NOMO-1 treated with DMSO at 0.1 percent for 48 hours (cell line): ENCODE measurements around the gene KIAA0232.
"Not testable (repeated sequence)": the region's sequence is repeated elsewhere in the genome, so short reads cannot be mapped to it uniquely, and the experiment has no call there.

ENCODE experiments used
- DNase-seq: peaks from one replicate; lab custom pipeline; 2025; ENCODE audit not compliant: unreplicated experiment; lab: John Stamatoyannopoulos, UW

Gene KIAA0232

GRCh38 chr4:6878451-6879059 lies 96.0 kb downstream of the KIAA0232 start:
- no peak for DNase-seq

GRCh38 chr4:6880691-6881090 lies 98.2 kb downstream of the KIAA0232 start:
- no peak for DNase-seq

GRCh38 chr4:6881908-6882307 lies 99.4 kb downstream of the KIAA0232 start:
- no peak for DNase-seq

- DNase-seq: no peak
Measured at GRCh38 chr4:6884341-6884870, 101.9 kb downstream of the KIAA0232 start.

GRCh38 chr4:6885953-6886557 lies 103.5 kb downstream of the KIAA0232 start:
- DNase-seq: peak; percentile 99

GRCh38 chr4:6886886-6887285 lies 104.4 kb downstream of the KIAA0232 start:
- no peak for DNase-seq

- peak; percentile 96 for DNase-seq
Measured at GRCh38 chr4:6887591-6888371, 105.3 kb downstream of the KIAA0232 start.

GRCh38 chr4:6888506-6889071 lies 106.1 kb downstream of the KIAA0232 start:
- DNase-seq: no peak

GRCh38 chr4:6889101-6889735 lies 106.7 kb downstream of the KIAA0232 start:
- no peak for DNase-seq

GRCh38 chr4:6889736-6890324 lies 107.3 kb downstream of the KIAA0232 start:
- no peak for DNase-seq

- no peak for DNase-seq
Measured at GRCh38 chr4:6890358-6890757, 107.8 kb downstream of the KIAA0232 start.

GRCh38 chr4:6890971-6891370 lies 108.4 kb downstream of the KIAA0232 start:
- DNase-seq: not testable (repeated sequence)

GRCh38 chr4:6891436-6892170 lies 109.1 kb downstream of the KIAA0232 start:
- peak; percentile 67 for DNase-seq

GRCh38 chr4:6892190-6892908 lies 109.8 kb downstream of the KIAA0232 start:
- DNase-seq: peak; percentile 87

- no peak for DNase-seq
Measured at GRCh38 chr4:6892909-6893202, 110.3 kb downstream of the KIAA0232 start.

- DNase-seq: peak; percentile 90
Measured at GRCh38 chr4:6893449-6894085, 111.0 kb downstream of the KIAA0232 start.

GRCh38 chr4:6894086-6894478 lies 111.6 kb downstream of the KIAA0232 start:
- no peak for DNase-seq

GRCh38 chr4:6894528-6895498 lies 112.3 kb downstream of the KIAA0232 start:
- no peak for DNase-seq
